Muscle layer of duodenum (tissue), 2 donors: ENCODE data around the gene RACK1.

ENCODE experiments used
- H3K27ac ChIP-seq: one replicate; pipeline ENCODE4 v1.7.0; 2013; ENCODE audit warnings: mild to moderate bottlenecking, low read length
- H3K27me3 ChIP-seq: one replicate; pipeline ENCODE4 v1.7.0; 2013; ENCODE audit warnings: low read depth, mild to moderate bottlenecking, control low read depth, low read length
- H3K36me3 ChIP-seq, 2 donors: one replicate each; pipeline ENCODE4 v1.7.0; 2013; ENCODE audit warnings: low read length in 2 of 2, control low read depth in 1 of 2, mild to moderate bottlenecking in 1 of 2; ENCODE audit not compliant: insufficient read depth in 2 of 2, control insufficient read depth in 1 of 2
- H3K4me1 ChIP-seq, 2 donors: one replicate each; pipeline ENCODE4 v1.7.0; 2013; ENCODE audit warnings: low read length in 2 of 2, mild to moderate bottlenecking in 2 of 2, control low read depth in 1 of 2, moderate library complexity in 1 of 2; ENCODE audit not compliant: insufficient read depth in 2 of 2, control insufficient read depth in 1 of 2
- H3K4me3 ChIP-seq, 2 donors: one replicate each; pipeline ENCODE4 v1.7.0; 2013; ENCODE audit warnings: low read length in 2 of 2, low read depth in 1 of 2, mild to moderate bottlenecking in 1 of 2
- H3K9me3 ChIP-seq, 2 donors: one replicate each; pipeline ENCODE4 v1.7.0; 2013; ENCODE audit warnings: low read length in 2 of 2, control low read depth in 1 of 2, mild to moderate bottlenecking in 1 of 2; ENCODE audit not compliant: control insufficient read depth in 1 of 2
- donor health status: healthy.

Gene RACK1

DNA sequence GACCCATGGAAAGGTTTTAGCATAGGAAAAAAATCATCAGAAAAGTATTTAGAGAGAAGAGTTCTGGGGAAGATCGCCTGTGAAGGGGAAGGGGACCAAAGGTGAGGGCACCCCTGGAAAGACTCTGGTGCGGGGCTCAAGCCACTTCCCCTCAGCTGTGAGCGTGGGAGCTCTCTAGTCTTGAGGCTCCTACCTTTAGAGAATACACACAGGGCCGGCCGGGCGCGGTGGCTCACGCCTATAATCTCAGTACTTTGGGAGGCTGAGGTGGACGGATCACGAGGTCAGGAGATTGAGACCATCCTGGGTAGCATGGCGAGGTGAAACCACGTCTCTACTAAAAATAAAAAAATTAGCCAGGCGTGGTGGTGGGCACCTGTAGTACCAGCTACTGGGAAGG is 13.7 kb downstream of the RACK1 start:
- H3K4me3 ChIP-seq, result no peak overlapping the region
- peaks cover 0 to 7% of the 10 kb centered on the region in 2 donors for H3K4me1 ChIP-seq
- no peak overlapping the region for H3K27ac ChIP-seq
- H3K27me3 ChIP-seq, result no peaks in the 10 kb centered on the region
- no peaks in the 10 kb centered on the region for H3K9me3 ChIP-seq
- H3K36me3 ChIP-seq, result peaks cover 31 to 40% of the 10 kb centered on the region in 2 donors

DNA sequence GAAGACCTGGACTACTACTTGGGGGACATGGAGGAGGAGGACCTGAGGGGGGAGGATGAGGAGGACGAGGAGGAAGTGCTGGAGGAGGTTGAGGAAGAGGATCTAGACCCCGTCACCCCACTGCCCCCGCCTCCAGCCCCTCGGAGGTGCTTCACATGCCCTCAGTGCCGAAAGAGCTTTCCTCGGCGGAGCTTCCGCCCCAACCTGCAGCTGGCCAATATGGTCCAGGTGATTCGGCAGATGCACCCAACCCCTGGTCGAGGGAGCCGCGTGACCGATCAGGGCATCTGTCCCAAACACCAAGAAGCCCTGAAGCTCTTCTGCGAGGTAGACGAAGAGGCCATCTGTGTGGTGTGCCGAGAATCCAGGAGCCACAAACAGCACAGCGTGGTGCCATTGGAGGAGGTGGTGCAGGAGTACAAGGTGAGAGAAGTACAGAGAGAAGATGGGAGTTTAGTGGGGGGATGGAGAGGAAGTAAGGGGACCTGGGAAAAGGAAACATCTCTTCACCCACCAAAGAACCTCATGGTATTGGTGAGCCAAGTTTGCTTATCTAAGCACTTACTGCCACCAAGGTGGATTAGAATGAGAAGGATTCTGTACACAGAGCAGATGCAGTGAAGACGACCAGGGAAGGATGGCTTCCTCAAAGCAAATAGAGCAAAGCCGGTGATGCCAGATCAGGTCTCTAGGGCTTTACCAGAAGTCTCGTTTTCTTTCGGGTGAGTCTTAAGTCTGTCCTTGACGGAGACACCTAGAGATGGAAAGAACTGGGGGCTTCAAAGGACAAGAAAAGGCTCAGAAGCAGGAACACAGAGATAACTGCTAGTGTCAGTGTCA is 19.1 kb downstream of the RACK1 start:
- peak overlapping the region; percentile 83 for H3K27ac ChIP-seq
- H3K27me3 ChIP-seq, result no peaks in the 10 kb centered on the region
- H3K4me3 ChIP-seq, result peak overlapping the region; percentile 67 to 86
- no peaks in the 10 kb centered on the region for H3K9me3 ChIP-seq
- H3K4me1 ChIP-seq, result peaks cover 8 to 19% of the 10 kb centered on the region in 2 donors
- H3K36me3 ChIP-seq, result peaks cover 0 to 6% of the 10 kb centered on the region in 2 donors

DNA sequence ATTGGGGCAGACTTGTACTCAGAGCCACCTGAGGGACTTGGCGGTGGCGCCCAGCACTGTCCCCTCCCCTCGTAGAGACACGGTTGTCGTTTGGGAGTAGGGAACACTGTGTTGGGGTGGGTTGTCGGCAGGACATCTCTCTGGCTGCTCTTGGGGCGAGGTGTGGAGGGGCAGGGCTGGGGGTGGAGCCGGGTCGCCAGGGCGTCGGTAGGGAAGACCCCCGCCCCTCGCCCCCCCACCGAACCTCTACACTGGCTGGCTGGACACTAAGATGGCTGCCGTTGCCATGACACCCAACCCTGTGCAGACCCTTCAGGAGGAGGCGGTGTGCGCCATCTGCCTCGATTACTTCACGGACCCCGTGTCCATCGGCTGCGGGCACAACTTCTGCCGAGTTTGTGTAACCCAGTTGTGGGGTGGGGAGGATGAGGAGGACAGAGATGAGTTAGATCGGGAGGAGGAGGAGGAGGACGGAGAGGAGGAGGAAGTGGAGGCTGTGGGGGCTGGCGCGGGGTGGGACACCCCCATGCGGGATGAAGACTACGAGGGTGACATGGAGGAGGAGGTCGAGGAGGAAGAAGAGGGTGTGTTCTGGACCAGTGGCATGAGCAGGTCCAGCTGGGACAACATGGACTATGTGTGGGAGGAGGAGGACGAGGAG is 19.8 kb downstream of the RACK1 start:
- Histone ChIP-seq H3K27me3 (no peaks in the 10 kb centered on the region), H3K27ac (peak overlapping the region; percentile 83), H3K9me3 (no peaks in the 10 kb centered on the region), H3K4me1 (peaks cover 8 to 19% of the 10 kb centered on the region in 2 donors), H3K36me3 (peaks cover 0 to under 1% of the 10 kb centered on the region in 2 donors), H3K4me3 (peak overlapping the region; percentile 67 to 86)

DNA sequence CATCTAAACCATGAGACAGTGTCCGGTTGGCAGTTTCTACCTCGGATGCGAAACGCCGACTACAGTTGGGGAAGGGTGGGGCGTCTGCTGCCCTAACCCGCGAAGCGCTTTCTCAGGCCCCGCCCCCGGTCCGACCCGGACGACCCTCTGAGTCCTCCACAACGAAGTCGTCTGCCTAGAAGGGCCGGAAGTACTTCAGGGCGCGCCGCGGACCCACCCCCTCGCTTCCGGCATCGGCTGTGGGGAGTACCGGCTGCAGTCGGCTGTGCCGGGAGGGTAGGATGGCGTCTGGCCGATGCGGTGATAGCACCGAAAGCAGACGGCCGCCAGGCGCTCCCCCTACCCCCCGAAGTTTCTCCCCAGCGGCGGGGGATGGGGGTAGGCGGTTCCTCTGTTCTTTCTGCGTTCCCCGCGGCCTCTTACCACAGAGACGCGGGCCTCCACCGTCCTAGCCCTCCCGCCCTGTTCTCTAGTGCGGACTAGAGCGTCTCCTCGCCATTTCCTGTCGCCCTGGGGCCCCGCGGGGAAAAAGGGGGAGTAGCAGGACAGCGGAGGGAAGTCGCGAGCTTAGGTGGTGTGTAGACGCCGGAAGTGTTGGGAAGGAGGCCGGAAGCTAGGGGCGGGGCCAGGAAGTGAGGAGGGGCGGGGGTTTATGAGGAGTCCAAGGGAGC is 20.5 kb downstream of the RACK1 start, which contains the start of gene TRIM41:
Gene TRIM41, plus strand, starts transcription at position 224 of the 671 bp plus-strand sequence. CDS start 719 bp downstream, outside the sequence.
- H3K4me1 ChIP-seq, result peaks cover 8 to 19% of the 10 kb centered on the region in 2 donors

DNA sequence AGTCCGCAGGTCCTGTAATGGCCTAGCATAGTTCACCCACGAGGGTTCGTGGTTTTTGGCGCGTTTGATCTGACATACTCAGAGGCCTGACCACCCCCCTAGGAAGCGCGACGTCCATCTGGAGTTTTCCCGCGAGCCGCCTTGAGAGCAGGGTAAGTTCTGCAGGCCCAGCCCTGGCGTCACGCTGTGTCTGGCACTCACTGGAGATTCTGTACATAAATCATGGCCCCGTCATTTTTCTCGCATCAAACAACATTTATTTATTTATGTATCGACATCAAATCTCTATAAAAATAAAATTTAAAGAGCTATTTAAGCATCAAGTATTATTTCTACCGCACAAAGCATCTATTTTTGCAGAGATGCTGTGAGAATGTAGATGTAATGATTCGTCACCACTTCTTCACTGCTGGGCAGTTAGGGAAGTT is 21.1 kb downstream of the RACK1 start:
- H3K36me3 ChIP-seq, result no peaks in the 10 kb centered on the region
- H3K4me3 ChIP-seq, result peak overlapping the region; percentile 67 to 86
- H3K9me3 ChIP-seq, result no peaks in the 10 kb centered on the region
- peaks cover 12 to 19% of the 10 kb centered on the region in 2 donors for H3K4me1 ChIP-seq
- peak overlapping the region; percentile 83 for H3K27ac ChIP-seq
- no peaks in the 10 kb centered on the region for H3K27me3 ChIP-seq

More for the DNA sequence above, 20.5 kb downstream of the RACK1 start, which contains the start of gene TRIM41:
- H3K27me3 ChIP-seq, result no peaks in the 10 kb centered on the region
- H3K4me3 ChIP-seq, result peak within 1 kb of the TSS; percentile 67 to 86
- peak within 1 kb of the TSS; percentile 83 for H3K27ac ChIP-seq
- no peaks in the 10 kb centered on the region for H3K9me3 ChIP-seq
- no peaks in the 10 kb centered on the region for H3K36me3 ChIP-seq

DNA sequence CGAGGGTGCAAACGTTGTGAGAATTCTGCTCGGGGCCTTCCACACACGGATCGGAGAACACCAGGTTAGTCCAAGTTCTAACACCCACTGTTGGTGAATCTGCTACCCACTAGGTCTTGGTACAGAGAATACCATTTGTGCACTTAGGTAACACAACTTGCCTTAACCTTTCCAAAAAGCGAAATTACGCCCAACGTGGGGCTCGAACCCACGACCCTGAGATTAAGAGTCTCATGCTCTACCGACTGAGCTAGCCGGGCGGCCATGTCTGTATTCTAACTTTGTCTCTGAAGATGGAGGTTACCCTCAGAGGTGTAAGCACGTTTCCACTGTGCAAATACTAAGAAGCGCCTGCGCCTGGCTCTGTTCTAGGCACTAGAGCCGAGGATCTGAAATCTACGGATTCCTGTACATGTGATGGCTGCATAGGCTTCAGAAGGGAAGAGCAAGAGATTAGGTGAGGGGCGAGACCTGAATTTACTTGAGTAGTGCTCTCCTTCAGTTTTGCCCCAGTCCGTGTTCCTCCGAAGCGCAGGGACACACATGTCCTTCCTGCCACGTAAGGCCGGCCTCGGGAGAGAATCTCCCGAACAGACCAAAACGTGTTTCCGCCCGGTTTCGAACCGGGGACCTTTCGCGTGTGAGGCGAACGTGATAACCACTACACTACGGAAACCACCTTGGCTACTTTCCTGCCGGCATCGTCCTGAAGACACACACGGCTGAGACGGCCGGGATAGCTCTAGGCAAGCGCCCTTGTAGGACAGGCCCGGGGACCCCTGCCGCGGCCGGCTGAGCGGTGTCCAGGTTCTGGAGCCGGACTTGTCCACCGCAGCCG is 21.7 kb downstream of the RACK1 start:
- peak overlapping the region; percentile 67 to 86 for H3K4me3 ChIP-seq
- H3K36me3 ChIP-seq, result no peaks in the 10 kb centered on the region
- peaks cover 12 to 19% of the 10 kb centered on the region in 2 donors for H3K4me1 ChIP-seq
- no peaks in the 10 kb centered on the region for H3K9me3 ChIP-seq
- no peaks in the 10 kb centered on the region for H3K27me3 ChIP-seq
- peak overlapping the region; percentile 83 for H3K27ac ChIP-seq

DNA sequence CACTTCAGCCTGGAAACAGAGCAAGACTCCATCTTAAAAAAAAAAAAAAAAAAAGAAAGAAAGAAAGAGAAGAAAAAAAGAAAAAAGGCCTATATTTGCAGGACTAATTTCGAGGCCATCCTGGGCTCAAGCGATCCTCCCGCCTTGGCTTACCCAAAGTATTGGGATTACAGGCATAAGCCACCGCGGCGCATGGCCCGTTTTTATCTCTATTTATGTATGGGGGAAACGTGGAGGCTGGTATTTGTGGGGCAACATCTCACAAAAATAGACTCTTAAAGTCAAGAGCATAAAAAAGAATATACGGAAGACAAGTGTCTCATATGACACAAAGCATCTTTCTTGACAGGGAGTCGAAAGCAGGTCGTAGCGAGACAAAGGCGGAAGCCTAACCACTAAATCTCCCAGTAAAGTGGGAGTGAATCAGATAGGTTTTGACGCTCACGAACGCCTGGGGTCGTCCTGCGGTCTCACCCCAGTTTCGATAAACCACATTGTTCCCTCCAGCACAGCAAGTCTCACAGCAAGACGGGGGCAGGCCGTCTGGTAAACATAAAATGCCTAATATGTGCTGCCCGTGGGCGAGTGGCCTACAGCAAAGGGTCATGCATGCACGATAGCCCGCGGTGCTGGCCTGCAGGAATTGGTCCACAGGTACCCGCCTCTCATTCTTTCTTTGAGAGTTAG is 22.5 kb downstream of the RACK1 start:
- Histone ChIP-seq H3K27me3 (no peaks in the 10 kb centered on the region), H3K9me3 (no peaks in the 10 kb centered on the region), H3K36me3 (no peaks in the 10 kb centered on the region), H3K4me3 (peak overlapping the region; percentile 67 to 86), H3K4me1 (peaks cover 12 to 23% of the 10 kb centered on the region in 2 donors), H3K27ac (peak overlapping the region; percentile 83)

DNA sequence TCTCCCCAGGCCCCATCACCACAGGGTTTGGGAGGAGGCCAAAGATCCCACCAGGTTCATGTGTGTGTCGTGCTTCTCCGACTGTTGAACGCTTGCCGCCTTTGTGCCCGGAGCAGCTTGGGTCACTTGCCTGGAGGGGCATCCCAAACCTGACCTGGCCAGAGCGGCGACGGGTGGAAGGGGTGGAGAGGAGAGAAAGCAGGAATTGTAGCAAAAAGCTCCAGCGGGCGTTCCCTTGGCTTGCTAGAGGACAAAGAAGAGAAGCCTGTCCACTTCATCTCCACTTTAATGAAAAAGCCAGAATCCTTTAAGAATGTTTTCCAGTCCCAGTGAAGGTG is 23.6 kb downstream of the RACK1 start:
- H3K4me1 ChIP-seq, result peaks cover 12 to 21% of the 10 kb centered on the region in 2 donors
- H3K9me3 ChIP-seq, result no peaks in the 10 kb centered on the region
- no peaks in the 10 kb centered on the region for H3K36me3 ChIP-seq
- H3K27ac ChIP-seq, result no peak overlapping the region
- no peaks in the 10 kb centered on the region for H3K27me3 ChIP-seq
- H3K4me3 ChIP-seq, result no peak overlapping the region

DNA sequence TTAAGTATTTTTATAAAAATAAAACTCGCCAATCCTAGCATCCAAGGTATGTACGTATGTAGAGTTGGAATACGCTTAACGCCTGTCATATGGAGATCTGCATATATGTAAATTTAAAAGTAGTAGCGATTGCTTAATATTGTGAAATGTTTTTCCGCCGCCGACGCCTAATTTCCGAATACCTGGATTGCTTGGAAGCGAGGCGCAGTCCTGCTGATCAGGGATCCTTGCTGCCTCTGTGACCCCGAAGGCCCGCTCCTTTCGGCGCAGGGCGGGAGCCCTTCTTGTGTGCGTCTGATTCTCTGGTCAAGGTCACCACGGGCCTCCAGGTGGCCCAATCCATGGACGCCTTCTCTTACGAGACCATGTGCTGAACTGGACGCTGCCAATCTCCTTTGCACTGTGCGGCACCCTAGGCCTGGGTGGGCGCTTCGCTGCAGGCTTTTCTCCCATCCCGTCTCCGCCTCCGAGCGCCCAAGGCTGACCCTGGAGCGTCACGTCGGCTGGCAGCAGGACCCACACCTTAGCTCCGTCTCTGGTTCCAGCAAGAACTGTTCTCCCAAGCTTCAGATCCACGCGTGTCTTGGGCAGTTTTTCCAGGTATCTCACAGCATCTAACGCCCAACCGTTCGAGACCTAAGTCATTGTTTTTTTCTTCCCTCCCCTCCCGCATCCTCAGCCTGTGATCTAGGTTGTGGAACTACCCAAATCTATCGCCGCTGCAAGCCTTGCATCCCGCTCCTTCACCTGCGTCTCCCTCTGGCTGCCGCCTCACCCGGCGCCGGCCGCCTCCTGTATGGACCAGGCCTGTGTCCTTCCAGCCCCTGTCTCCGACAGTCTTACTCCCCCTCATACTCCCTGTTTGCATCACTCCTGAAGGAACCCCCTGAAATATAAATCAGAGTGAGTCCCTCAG is 24.2 kb downstream of the RACK1 start:
- no peaks in the 10 kb centered on the region for H3K9me3 ChIP-seq
- H3K36me3 ChIP-seq, result no peaks in the 10 kb centered on the region

More for the DNA sequence above, 24.2 kb downstream of the RACK1 start:
- Histone ChIP-seq H3K27me3 (no peaks in the 10 kb centered on the region), H3K27ac (no peak overlapping the region), H3K4me3 (no peak overlapping the region), H3K4me1 (peaks cover 8 to 14% of the 10 kb centered on the region in 2 donors)
